Activated CD8-positive, alpha-beta T cell treated with anti-CD3 and anti-CD28 coated beads for 36 hours (primary cell): ENCODE results near the gene IMP3. TPM values are rescaled to one million over a fixed set of nuclear protein-coding genes. Genes with fewer than 3 reads are reported as not detected.
"Not testable (repeated sequence)": the region's sequence is repeated elsewhere in the genome, so short reads cannot be mapped to it uniquely, and the experiment has no call there.

Experiments used
- ATAC-seq: fragments of 200-7000 bp; cut with Tn5 transposase; one replicate; pipeline ENCODE4 v1.10.0; 2021; ENCODE audit warnings: mild to moderate bottlenecking, moderate library complexity
- CTCF ChIA-PET: fragments of 350-600 bp; sonication (Branson Sonifier 250); formaldehyde crosslinking; loops from one replicate; lab custom pipeline; 2021; ENCODE audit warnings: antibody characterized with exemption; lab: Charles Lee
- POLR2A ChIA-PET: fragments of 350-600 bp; sonication (Branson Sonifier 250); formaldehyde crosslinking; loops from one replicate; lab custom pipeline; 2021; ENCODE audit warnings: antibody characterized with exemption; lab: Charles Lee
- DNase-seq: peaks from one replicate; pipeline ENCODE4 v3.0.0-alpha.2; 2020
- H3K27ac Mint-ChIP-seq: one replicate; pipeline ENCODE4 v1.8.0; 2021; ENCODE audit warnings: mild to moderate bottlenecking, mixed read lengths
- H3K27me3 Mint-ChIP-seq: one replicate; pipeline ENCODE4 v1.8.0; 2021; ENCODE audit warnings: mixed read lengths
- H3K36me3 Mint-ChIP-seq: one replicate; pipeline ENCODE4 v1.8.0; 2021; ENCODE audit warnings: low read depth, mixed read lengths
- H3K4me1 Mint-ChIP-seq: one replicate; pipeline ENCODE4 v1.8.0; 2021; ENCODE audit warnings: low read depth, mixed read lengths
- H3K4me3 Mint-ChIP-seq: one replicate; pipeline ENCODE4 v1.8.0; 2021; ENCODE audit warnings: mild to moderate bottlenecking, moderate library complexity, mixed read lengths
- H3K9me3 Mint-ChIP-seq: one replicate; pipeline ENCODE4 v1.8.0; 2021; ENCODE audit warnings: mixed read lengths
- CTCF ChIP-seq: fragments of 200-600 bp; IDR thresholded peaks from one replicate; pipeline ENCODE4 v1.8.0; 2022; ENCODE audit warnings: antibody characterized with exemption, mild to moderate bottlenecking
- intact Hi-C: fragments of 100-400 bp; cut with micrococcal nuclease; formaldehyde crosslinking; loops from one replicate; pipeline ENCODE4 v1.10.0; 2022
- total RNA-seq, 2 experiments: library from RNA; stranded (reverse); gene quantifications; one replicate each; pipeline ENCODE4 v1.2.3, GENCODE V29; 2021

The IMP3 gene
- total RNA-seq, 2 experiments from 2014 or later = 101 to 105 TPM

GRCh38 chr15:75682181-75683135 is 42.4 kb upstream of the IMP3 start:
- TF ChIP-seq CTCF = no peak
- CTCF ChIA-PET = interaction anchor here (0.5 to 4.1 kb wide), 5 partner anchors 41 to 314 kb away, joined by 3 to 17 read pairs (median 4); partner anchors contain the start of gene MAN2C1

GRCh38 chr15:75680007-75680789 is 40.2 kb upstream of the IMP3 start:
- DNase-seq (no peak), ATAC-seq (no peak)
- peaks cover 3% of the 10 kb centered on the region for H3K4me1 Mint-ChIP-seq
- TF ChIP-seq CTCF = no peak
- no peaks in the 10 kb centered on the region for H3K9me3 Mint-ChIP-seq
- ChIA-PET POLR2A (no interaction called here), CTCF (interaction anchor here (1.1 kb wide), 1 partner anchor 28 kb away, joined by 3 read pairs; no protein-coding TSS in a partner anchor)
- no peaks in the 10 kb centered on the region for H3K27me3 Mint-ChIP-seq
- no peak overlapping the region for H3K4me3 Mint-ChIP-seq
- intact Hi-C loops = no loop called here
- H3K27ac Mint-ChIP-seq = no peak overlapping the region
- no peaks in the 10 kb centered on the region for H3K36me3 Mint-ChIP-seq

More at GRCh38 chr15:75682181-75683135, 42.4 kb upstream of the IMP3 start:
- ATAC-seq = no peak
- H3K27me3 Mint-ChIP-seq = no peaks in the 10 kb centered on the region
- DNase-seq = no peak
- POLR2A ChIA-PET = no interaction called here
- H3K4me1 Mint-ChIP-seq = peaks cover 3% of the 10 kb centered on the region
- H3K27ac Mint-ChIP-seq = no peak overlapping the region
- no peaks in the 10 kb centered on the region for H3K36me3 Mint-ChIP-seq
- H3K4me3 Mint-ChIP-seq = no peak overlapping the region
- intact Hi-C loops = no loop called here
- H3K9me3 Mint-ChIP-seq = no peaks in the 10 kb centered on the region

GRCh38 chr15:75678324-75678690 is 38.3 kb upstream of the IMP3 start:
- ATAC-seq, H3K36me3 Mint-ChIP-seq, H3K9me3 Mint-ChIP-seq, H3K27ac Mint-ChIP-seq, H3K4me3 Mint-ChIP-seq, intact Hi-C loops, H3K4me1 Mint-ChIP-seq, H3K27me3 Mint-ChIP-seq, DNase-seq: not testable (repeated sequence)
- POLR2A ChIA-PET = interaction anchor here (1.1 to 1.4 kb wide), 2 partner anchors 88 to 169 kb away, joined by 3 read pairs; no protein-coding TSS in a partner anchor
- CTCF ChIA-PET = interaction anchor here (1.5 kb wide), 1 partner anchor 10 kb away, joined by 4 read pairs; no protein-coding TSS in a partner anchor

GRCh38 chr15:75677465-75678323 is 37.7 kb upstream of the IMP3 start:
- ChIA-PET POLR2A (interaction anchor here (1.1 to 1.4 kb wide), 2 partner anchors 88 to 169 kb away, joined by 3 read pairs; no protein-coding TSS in a partner anchor), CTCF (interaction anchor here (1.2 to 1.5 kb wide), 2 partner anchors 9 kb away, joined by 4 read pairs; no protein-coding TSS in a partner anchor)
- ATAC-seq (no peak), DNase-seq (no peak)
- no peaks in the 10 kb centered on the region for H3K27me3 Mint-ChIP-seq
- no peak for TF ChIP-seq CTCF
- H3K9me3 Mint-ChIP-seq = no peaks in the 10 kb centered on the region
- intact Hi-C loops = no loop called here
- H3K4me3 Mint-ChIP-seq = no peak overlapping the region
- H3K4me1 Mint-ChIP-seq = no peaks in the 10 kb centered on the region
- H3K36me3 Mint-ChIP-seq = no peaks in the 10 kb centered on the region
- H3K27ac Mint-ChIP-seq = no peak overlapping the region
